Mesenchymal stem cell (in vitro differentiated cells and primary cell): ENCODE data around the gene POF1B.
A peak's percentile ranks its signal among the peaks of the same experiment; 100 is the strongest.

Experiments used
- DNase-seq: peaks from one replicate; pipeline ENCODE4 v3.0.0-alpha.2; 2013
- H2AFZ ChIP-seq: one replicate; pipeline ENCODE4 v1.6.1; 2013; ENCODE audit warnings: low read depth, mild to moderate bottlenecking, control low read depth, inconsistent platforms, low read length, moderate library complexity
- H2AK5ac ChIP-seq: 2 replicates; pipeline ENCODE4 v1.6.1; 2013; ENCODE audit warnings: low read length, moderate library complexity, mild to moderate bottlenecking, inconsistent platforms; ENCODE audit not compliant: severe bottlenecking
- H2BK120ac ChIP-seq: one replicate; pipeline ENCODE4 v1.6.1; 2013; ENCODE audit warnings: low read depth, mild to moderate bottlenecking, inconsistent platforms, low read length, moderate library complexity
- H2BK12ac ChIP-seq, 2 experiments: one replicate each; pipeline ENCODE4 v1.6.1; 2013; ENCODE audit warnings: inconsistent platforms in 2 of 2, low read length in 2 of 2, mild to moderate bottlenecking in 2 of 2, moderate library complexity in 2 of 2, control low read depth in 1 of 2
- H2BK15ac ChIP-seq: one replicate; pipeline ENCODE4 v1.6.1; 2013; ENCODE audit warnings: mild to moderate bottlenecking, low read depth, inconsistent platforms; ENCODE audit not compliant: poor library complexity, severe bottlenecking
- H2BK5ac ChIP-seq: 2 replicates; pipeline ENCODE4 v1.6.1; 2013; ENCODE audit warnings: low read depth, mild to moderate bottlenecking, low read length, control low read depth, inconsistent platforms; ENCODE audit not compliant: poor library complexity, severe bottlenecking
- H3K14ac ChIP-seq, 2 experiments: one replicate each; pipeline ENCODE4 v1.6.1; 2013; ENCODE audit warnings: inconsistent platforms in 2 of 2, low read length in 2 of 2, control low read depth in 1 of 2, mild to moderate bottlenecking in 1 of 2, moderate library complexity in 1 of 2
- H3K18ac ChIP-seq, 2 experiments: one replicate each; pipeline ENCODE4 v1.6.1; 2013; ENCODE audit warnings: inconsistent platforms in 2 of 2, low read length in 2 of 2, control low read depth in 1 of 2, low read depth in 1 of 2, mild to moderate bottlenecking in 1 of 2
- H3K23ac ChIP-seq, 2 experiments: one replicate each; pipeline ENCODE4 v1.6.1; 2013; ENCODE audit warnings: inconsistent platforms in 2 of 2, low read length in 2 of 2, mild to moderate bottlenecking in 2 of 2, moderate library complexity in 2 of 2, control low read depth in 1 of 2
- H3K27ac ChIP-seq: 2 replicates; pipeline ENCODE4 v1.5.1; 2013; ENCODE audit warnings: mild to moderate bottlenecking, moderate library complexity, low read length, control low read depth, inconsistent platforms; ENCODE audit not compliant: poor library complexity, severe bottlenecking
- H3K27me3 ChIP-seq, 2 experiments: 2 replicates each; pipeline versions ENCODE4 v1.6.1 to v1.7.0; 2013; ENCODE audit warnings: low read length in 2 of 2, mild to moderate bottlenecking in 2 of 2, moderate library complexity in 2 of 2, control low read depth in 1 of 2, inconsistent platforms in 1 of 2; ENCODE audit not compliant: control insufficient read depth in 1 of 2, insufficient read depth in 1 of 2
- H3K36me3 ChIP-seq, 2 experiments: 2 replicates each; pipeline versions ENCODE4 v1.6.1 to v1.7.0; 2013; ENCODE audit warnings: low read length in 2 of 2, control low read depth in 1 of 2, inconsistent platforms in 1 of 2, low read depth in 1 of 2, mild to moderate bottlenecking in 1 of 2; ENCODE audit not compliant: insufficient read depth in 2 of 2, control insufficient read depth in 1 of 2
- H3K4ac ChIP-seq, 2 experiments: one replicate each; pipeline ENCODE4 v1.6.1; 2013; ENCODE audit warnings: inconsistent platforms in 2 of 2, low read length in 2 of 2, mild to moderate bottlenecking in 2 of 2, moderate library complexity in 2 of 2, control low read depth in 1 of 2, low read depth in 1 of 2
- H3K4me1 ChIP-seq: 2 replicates; pipeline ENCODE4 v1.6.1; 2013; ENCODE audit warnings: low read depth, low read length, control low read depth; ENCODE audit not compliant: control insufficient read depth, insufficient read depth
- H3K4me2 ChIP-seq: 2 replicates; pipeline ENCODE4 v1.6.1; 2013; ENCODE audit warnings: low read length, mild to moderate bottlenecking, inconsistent platforms; ENCODE audit not compliant: poor library complexity, severe bottlenecking
- H3K4me3 ChIP-seq, 2 experiments: 2 replicates each; pipeline versions ENCODE4 v1.5.1 to v1.7.0; 2013; ENCODE audit warnings: low read length in 2 of 2, mild to moderate bottlenecking in 2 of 2, control low read depth in 1 of 2, low read depth in 1 of 2; ENCODE audit not compliant: insufficient read depth in 1 of 2
- H3K79me1 ChIP-seq: replicated peaks from 2 replicates; pipeline ENCODE4 v1.6.1; 2013; ENCODE audit warnings: mild to moderate bottlenecking, control low read depth, low read length, inconsistent platforms; ENCODE audit not compliant: poor library complexity, severe bottlenecking
- H3K9ac ChIP-seq: 2 replicates; pipeline ENCODE4 v1.7.0; 2013; ENCODE audit warnings: mild to moderate bottlenecking, low read length, moderate library complexity
- H3K9me3 ChIP-seq: 2 replicates; pipeline ENCODE4 v1.7.0; 2013; ENCODE audit warnings: mild to moderate bottlenecking, low read length; ENCODE audit not compliant: control insufficient read depth
- H4K8ac ChIP-seq: one replicate; pipeline ENCODE4 v1.6.1; 2013; ENCODE audit warnings: inconsistent platforms, mild to moderate bottlenecking, low read length, moderate library complexity
- H4K91ac ChIP-seq: one replicate; pipeline ENCODE4 v1.6.1; 2013; ENCODE audit warnings: mild to moderate bottlenecking, low read length, inconsistent platforms
- WGBS: methylation state at CpG from one replicate; pipeline ENCODE4 v1.1.7; 2013; ENCODE audit warnings: mixed read lengths; 5-methylcytosine and 5-hydroxymethylcytosine counted together

The POF1B gene

DNA sequence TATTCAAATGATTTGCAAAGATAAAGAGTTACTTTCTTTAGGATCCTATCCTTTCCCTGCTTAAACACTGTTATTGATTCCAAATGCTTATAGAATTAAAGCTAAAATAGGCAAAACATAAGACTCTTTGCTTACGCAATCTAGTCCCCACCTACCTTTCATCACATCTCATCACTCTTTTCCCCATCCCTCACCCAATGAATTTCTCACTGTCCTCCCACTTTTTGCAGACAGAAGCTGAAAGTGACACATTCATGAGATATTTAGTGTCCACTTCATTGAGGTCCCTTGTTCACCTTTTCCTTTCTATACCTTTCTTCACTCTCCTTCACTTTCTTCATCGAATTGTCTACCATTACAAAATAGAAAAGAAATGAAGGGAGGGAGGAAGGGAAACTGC is 136.3 kb downstream of the POF1B start:
- H3K27ac ChIP-seq: no peak overlapping the region
- H2BK12ac ChIP-seq: no peak overlapping the region
- H3K9ac ChIP-seq: no peak overlapping the region
- no peak overlapping the region for H2BK15ac ChIP-seq
- H3K4me2 ChIP-seq: peak overlapping the region; percentile 65
- H3K27me3 ChIP-seq: peaks cover 0 to 6% of the 10 kb centered on the region in 2 experiments
- no peak overlapping the region for H2BK120ac ChIP-seq
- 83% methylated on average over 1 of the region's 2 CpGs for WGBS
- no peaks in the 10 kb centered on the region for H3K9me3 ChIP-seq
- H3K14ac ChIP-seq: no peak overlapping the region
- H2AFZ ChIP-seq: no peak overlapping the region
- no peak overlapping the region for H2BK5ac ChIP-seq
- DNase-seq: peak; percentile 3
- H4K8ac ChIP-seq: no peak overlapping the region
- no peak overlapping the region for H3K4ac ChIP-seq
- H4K91ac ChIP-seq: no peak overlapping the region
- no peak overlapping the region for H3K23ac ChIP-seq
- H3K18ac ChIP-seq: no peak overlapping the region
- H3K4me1 ChIP-seq: no peaks in the 10 kb centered on the region
- no peaks in the 10 kb centered on the region for H3K36me3 ChIP-seq
- H3K4me3 ChIP-seq: peak overlapping the region in 1 of 2 experiments; percentile 67
- no peaks in the 10 kb centered on the region for H3K79me1 ChIP-seq
- H2AK5ac ChIP-seq: no peak overlapping the region
